HG03064 (cell line): ENCODE data around the gene INTS11.

Experiments
- ATAC-seq: cut with Tn5 transposase; IDR thresholded peaks from one replicate; pipeline ENCODE4 v1.9.1; 2021; ENCODE audit warnings: low read depth; ENCODE audit not compliant: unreplicated experiment

INTS11 gene

DNA sequence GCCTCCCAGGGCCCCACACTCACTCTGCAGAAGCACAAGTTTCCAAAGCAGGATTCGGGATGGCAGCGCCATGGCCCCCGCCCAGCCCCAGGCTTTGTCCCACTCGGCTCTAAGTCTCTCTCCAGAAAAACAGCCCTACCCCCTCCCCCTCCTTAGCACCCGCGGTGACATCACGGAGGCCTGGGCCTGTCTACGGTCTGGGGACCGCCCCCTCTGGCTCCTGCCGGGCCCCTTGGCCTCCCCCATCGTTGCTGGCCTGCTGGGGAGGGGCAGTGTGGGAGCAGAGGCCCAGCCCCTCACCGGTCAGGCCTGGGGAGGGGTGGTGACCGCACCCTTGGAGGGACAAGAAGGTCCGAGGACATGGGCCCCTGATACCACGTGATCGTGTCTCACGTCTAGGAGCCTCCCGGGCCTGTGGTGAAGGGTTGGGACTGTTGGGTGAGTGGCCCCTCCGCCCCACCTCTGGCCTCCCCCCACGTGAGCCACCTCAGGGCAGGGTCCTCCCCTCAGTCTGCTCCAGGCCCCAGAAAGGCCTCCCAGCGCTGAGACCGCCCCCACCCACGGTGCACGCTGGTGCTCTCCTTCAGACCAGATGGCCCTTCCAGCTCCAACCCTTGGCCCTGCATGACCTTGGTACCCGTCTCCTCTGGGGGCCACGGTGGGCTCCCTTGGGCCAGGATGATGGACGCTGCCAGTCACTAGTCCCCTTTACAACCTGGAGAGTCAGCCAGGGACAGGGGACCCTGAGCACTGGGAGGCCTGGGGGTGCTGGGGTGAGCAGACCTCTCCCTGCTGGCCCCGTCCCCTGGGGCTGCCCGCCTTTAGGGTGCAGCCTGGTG, 34.2 kb upstream of the INTS11 start, which contains the start of gene MXRA8:
MXRA8 (minus strand) TSS at position 123 of the 839 bp plus-strand sequence; CDS start at position 72, 51 bp downstream.
- no peak for ATAC-seq

DNA sequence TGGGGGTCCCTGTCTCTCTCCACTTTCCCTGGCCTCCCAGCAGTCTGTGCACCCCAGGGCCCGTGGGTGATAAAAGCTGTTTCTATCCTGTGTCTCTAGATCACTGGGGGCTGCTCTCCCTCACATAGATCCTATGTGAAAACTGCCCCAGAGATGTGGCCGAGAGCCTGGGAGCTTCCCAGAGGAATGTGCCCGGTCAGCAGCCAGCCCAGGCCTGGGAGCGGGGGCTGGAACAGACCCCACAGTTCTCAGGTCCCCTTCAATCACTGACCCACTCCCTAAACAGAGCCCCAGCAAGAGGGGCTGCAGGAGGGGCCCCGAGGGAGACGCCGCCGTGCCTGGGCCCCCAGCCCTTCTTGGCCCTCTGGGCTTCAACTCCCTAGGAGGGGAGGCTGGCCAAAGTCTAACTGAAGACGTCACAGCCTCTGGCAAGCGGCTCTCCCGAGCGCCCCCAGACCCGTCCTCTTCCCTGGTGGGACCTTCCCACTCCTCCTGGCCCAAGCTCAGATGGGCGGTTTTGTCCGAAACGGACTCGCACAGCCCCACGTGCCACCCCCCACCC, 33.5 kb upstream of the INTS11 start:
- no peak for ATAC-seq

DNA sequence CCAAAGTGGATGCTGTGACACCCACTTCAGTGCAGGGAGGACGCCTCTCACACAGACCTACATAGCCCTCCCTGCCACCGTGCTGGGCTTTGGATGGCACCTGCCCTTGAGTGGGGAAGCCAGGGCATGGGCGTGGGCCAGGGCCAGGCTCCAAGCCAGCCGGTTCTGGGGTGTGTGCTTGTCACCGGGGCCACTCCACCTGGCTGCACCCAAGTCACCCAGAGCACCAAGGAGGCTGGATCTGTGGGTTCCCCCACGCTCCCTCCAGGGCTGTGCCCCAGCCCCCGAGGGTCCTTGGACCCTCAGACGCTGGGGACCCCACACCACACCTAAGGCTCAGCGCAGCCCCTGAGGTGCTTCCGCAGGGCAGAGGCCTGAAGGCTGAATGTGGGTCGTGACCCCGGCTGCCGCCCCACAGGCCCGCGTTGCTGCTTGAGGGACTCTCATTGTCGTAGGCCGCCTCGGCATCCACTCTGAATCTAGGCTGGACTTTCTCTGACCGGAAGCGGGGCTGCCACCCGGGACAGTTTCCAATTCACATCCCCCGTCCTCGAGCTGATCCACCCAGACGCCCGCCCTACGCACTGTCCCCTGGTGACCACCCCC, 32.4 kb upstream of the INTS11 start:
- ATAC-seq, result no peak

- no peak for ATAC-seq
Observed at GRCh38 chr1:1356166-1356795, 31.8 kb upstream of the INTS11 start.

DNA sequence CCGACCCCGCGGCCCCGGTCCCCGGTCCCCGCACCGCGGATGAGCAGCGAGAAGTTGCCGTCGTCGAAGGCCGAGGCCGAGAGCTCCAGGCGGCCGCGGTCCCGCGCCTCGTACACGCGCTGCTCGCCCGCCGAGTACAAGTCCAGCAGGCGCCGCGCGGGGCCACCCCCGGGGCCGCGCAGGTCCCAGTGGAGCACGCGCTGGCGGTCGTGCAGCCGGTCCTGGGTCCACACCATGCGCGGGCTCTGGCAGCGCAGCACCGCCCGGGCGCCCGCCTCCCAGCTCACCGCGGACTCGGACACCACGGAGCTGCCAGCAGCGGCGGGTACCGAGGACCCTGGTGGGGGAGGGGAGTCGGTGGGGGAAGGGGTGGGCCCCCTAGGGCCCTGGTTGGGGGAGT, 31.0 kb upstream of the INTS11 start:
- ATAC-seq, result no peak

GRCh38 chr1:1354271-1355247, 30.1 kb upstream of the INTS11 start:
- no peak for ATAC-seq

DNA sequence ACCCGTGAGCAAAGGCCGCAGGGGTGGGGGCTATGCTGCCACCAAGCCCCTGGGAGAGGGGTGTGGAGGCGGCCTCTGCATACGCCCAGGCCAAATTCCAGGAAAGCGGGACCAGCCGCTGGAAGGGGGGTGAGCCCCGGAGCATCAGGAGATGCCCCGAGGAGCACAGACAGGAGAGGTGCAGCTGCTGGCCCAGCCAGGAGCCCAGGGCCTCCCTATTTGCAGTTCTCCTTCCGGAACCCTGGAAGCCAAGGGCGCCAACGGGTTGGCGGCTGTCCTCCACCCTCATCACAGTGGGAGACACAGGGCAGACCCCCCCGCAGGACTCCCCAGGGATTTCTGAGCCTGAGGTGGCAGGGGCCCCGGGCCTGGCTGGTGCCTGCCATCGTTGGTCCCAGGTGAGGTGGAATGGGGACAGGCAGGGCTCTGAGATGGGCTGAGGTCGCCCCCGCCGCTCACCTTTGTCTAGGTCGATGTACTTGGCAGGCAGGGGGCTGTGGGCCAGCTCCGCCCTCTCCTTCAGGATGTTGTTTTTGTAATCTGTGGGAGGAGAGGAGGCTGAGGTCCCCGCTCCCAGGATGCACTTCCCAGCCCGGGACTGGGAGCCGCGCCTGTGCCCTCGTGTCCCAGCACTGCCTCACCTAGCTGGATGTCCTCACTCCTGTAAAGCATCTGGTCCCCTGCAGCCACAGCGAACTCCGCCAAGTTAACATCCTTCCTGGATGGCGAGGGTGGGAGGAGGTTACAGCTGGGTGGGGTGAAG, 29.1 kb upstream of the INTS11 start:
- ATAC-seq, result no peak

GRCh38 chr1:1352786-1353388, 28.4 kb upstream of the INTS11 start:
- ATAC-seq, result no peak

- ATAC-seq, result no peak
Observed at GRCh38 chr1:1351511-1352427, 27.3 kb upstream of the INTS11 start.

- ATAC-seq, result peak; percentile 49
Observed at GRCh38 chr1:1349256-1350012, 25.0 kb upstream of the INTS11 start, which contains the start of gene DVL1. Gene DVL1 (minus strand): TSS chr1:1349418. CDS start chr1:1349065, 353 bp downstream.

- ATAC-seq, result peak; percentile 22
Observed at GRCh38 chr1:1348420-1349255, 24.2 kb upstream of the INTS11 start.

DNA sequence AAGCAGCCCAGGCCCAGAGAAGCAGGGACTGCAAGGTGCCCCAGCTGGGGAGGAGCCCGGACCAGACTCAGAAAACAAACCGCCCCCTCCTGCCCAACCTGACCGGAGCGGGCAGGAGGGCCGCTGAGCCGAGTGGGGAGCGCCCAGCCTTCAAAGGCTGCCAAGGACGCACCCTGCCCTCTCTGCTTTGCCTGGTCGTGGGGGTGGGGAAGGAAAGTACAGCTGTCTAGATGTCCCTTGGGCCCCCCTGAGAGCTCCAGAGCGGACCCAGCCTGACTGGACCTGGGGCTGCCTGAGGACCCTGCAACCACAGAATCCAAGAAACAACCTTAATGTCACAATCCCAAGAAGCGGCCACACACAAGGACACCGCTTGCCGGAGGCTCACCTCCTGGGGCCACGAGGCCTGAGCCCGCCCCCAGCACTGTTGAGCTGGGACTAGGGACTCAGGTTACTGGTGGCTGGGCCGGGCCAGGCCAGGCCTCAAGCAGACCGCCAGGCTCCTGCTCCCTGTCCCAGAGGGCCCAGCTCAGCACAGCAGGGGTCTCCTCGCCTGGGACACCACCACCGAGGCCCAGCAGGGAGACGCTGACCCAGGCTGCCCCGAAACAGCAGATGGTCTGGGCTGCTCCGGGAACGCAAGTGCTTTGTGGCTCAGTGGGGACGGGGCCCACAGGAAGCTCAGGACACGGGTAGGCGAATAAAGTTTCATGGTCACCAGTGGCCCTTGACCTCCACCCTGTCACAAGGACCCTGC, 23.4 kb upstream of the INTS11 start:
- ATAC-seq, result no peak

- no peak for ATAC-seq
Observed at GRCh38 chr1:1347026-1347595, 22.7 kb upstream of the INTS11 start.

- ATAC-seq, result no peak
Observed at GRCh38 chr1:1346501-1346890, 22.0 kb upstream of the INTS11 start.

DNA sequence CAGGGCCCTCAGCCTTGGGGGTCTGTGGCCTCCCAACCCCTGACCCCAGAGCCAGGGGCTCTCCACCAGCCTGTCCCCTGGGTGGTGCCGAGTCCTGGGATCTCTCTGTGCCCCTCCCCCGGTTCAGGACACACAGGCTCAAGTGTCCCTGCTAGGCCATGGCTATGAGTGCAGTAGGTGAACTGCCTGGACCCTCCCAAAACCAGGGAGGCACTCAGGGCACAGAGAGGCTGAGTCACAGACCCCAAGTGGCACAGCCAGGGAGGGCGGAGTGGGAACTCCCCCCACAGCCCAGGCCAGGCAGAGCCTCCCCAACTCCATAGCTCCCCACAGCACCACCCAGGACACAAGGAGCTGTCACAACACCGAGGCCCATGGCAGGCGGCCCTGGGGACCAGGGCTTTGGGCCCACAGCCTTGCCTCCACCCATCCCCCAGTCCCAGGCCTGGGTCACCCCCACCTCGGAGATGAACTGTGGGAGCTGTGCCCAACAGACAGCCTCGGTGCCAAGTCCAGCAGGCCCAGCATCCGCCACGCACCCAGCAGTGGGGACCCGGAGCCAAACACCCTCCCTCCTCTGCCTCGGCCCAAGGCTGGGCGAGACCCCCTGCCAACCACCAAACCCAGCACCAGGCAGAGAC, 21.5 kb upstream of the INTS11 start:
- no peak for ATAC-seq
